Muscle of arm (tissue), 12 donors: ENCODE results near the gene DDX28. TPM values are rescaled to one million over a fixed set of nuclear protein-coding genes. Genes with fewer than 3 reads are reported as not detected.
"Not testable (repeated sequence)": the region's sequence is repeated elsewhere in the genome, so short reads cannot be mapped to it uniquely, and the experiment has no call there.

Experiments used
- DNase-seq: peaks from one replicate; pipeline ENCODE4 v3.0.0-alpha.2; 2013
- polyA plus RNA-seq, 12 donors: library from polyadenylated mRNA; unstranded; fragments of 120-200 nt; gene quantifications; one replicate each; pipeline ENCODE4 v1.2.1, GENCODE V29; 2013; ENCODE audit not compliant: insufficient read length in 12 of 12

DDX28 gene
- polyA plus RNA-seq, 12 donors = 3.7 to 6.5 (median 5.3) TPM; not detected in 2

- not testable (repeated sequence) for DNase-seq
Measured at GRCh38 chr16:67972285-67972684, 50.7 kb downstream of the DDX28 start.

GRCh38 chr16:67971111-67971510 is 51.9 kb downstream of the DDX28 start:
- no peak for DNase-seq

Other genes with a start within 250 kb of the DDX28 start
- 10 to 100 TPM in 11 of 12 donors, not detected in 1; 15.0 to 31.8 (median 21.2) TPM for gene RANBP10, start 216.7 kb downstream of the DDX28 start, polyA plus RNA-seq
- gene TSNAXIP1, start 216.3 kb downstream of the DDX28 start, polyA plus RNA-seq = 1 to 10 TPM in 7 of 12 donors, under 1 TPM in 3, not detected in 2; 0.83 to 5.0 (median 1.3) TPM
- 10 to 100 TPM in 11 of 12 donors, not detected in 1; 11.8 to 25.6 (median 22.2) TPM for gene THAP11, start 180.9 kb downstream of the DDX28 start, polyA plus RNA-seq
- gene NUTF2, start 176.3 kb downstream of the DDX28 start, polyA plus RNA-seq = 1,000 to 10,000 TPM in 1 of 12 donors, 100 to 1,000 TPM in 11; 111 to 1,287 (median 122) TPM
- gene CENPT, start 175.5 kb downstream of the DDX28 start, polyA plus RNA-seq = 10 to 100 TPM in 11 of 12 donors, not detected in 1; 27.3 to 61.6 (median 32.4) TPM
- 100 to 1,000 TPM in 5 of 12 donors, 10 to 100 TPM in 7; 40.4 to 146 (median 96.8) TPM for gene EDC4, start 150.2 kb downstream of the DDX28 start, polyA plus RNA-seq
- gene NRN1L, start 138.3 kb downstream of the DDX28 start, polyA plus RNA-seq = 1 to 10 TPM in 1 of 12 donors, under 1 TPM in 6, not detected in 5; 0.37 to 1.7 (median 0.74) TPM
- 10 to 100 TPM in 11 of 12 donors, not detected in 1; 15.6 to 32.5 (median 21.0) TPM for gene PSKH1, start 130.0 kb downstream of the DDX28 start, polyA plus RNA-seq
- 1 to 10 TPM in 10 of 12 donors, not detected in 2; 1.2 to 5.8 (median 4.3) TPM for gene CTRL, start 91.4 kb downstream of the DDX28 start, polyA plus RNA-seq
- 10 to 100 TPM in 11 of 12 donors, not detected in 1; 18.9 to 28.5 (median 23.1) TPM for gene PSMB10, start 86.4 kb downstream of the DDX28 start, polyA plus RNA-seq
- gene LCAT, start 79.1 kb downstream of the DDX28 start, polyA plus RNA-seq = 10 to 100 TPM in 11 of 12 donors, not detected in 1; 15.7 to 39.5 (median 18.8) TPM
- gene SLC12A4, start 54.6 kb downstream of the DDX28 start, polyA plus RNA-seq = 10 to 100 TPM in 11 of 12 donors, not detected in 1; 28.2 to 51.5 (median 40.7) TPM
- gene DPEP3, start 42.7 kb downstream of the DDX28 start, polyA plus RNA-seq = under 1 TPM in 2 of 12 donors, not detected in 10; 0.08 to 0.13 TPM
- gene DPEP2, start 23.7 kb downstream of the DDX28 start, polyA plus RNA-seq = 1 to 10 TPM in 6 of 12 donors, under 1 TPM in 4, not detected in 2; 0.63 to 2.2 (median 1.3) TPM
- not detected for gene DPEP2NB, start 7.3 kb downstream of the DDX28 start, polyA plus RNA-seq
- 10 to 100 TPM in 7 of 12 donors, 1 to 10 TPM in 3, not detected in 2; 9.8 to 13.9 (median 11.8) TPM for gene DUS2, start 52 bp upstream of the DDX28 start, polyA plus RNA-seq
- gene NFATC3, start 62.1 kb upstream of the DDX28 start, polyA plus RNA-seq = 10 to 100 TPM in 11 of 12 donors, not detected in 1; 28.3 to 34.3 (median 30.7) TPM
- gene ESRP2, start 212.9 kb upstream of the DDX28 start, polyA plus RNA-seq = 10 to 100 TPM in 1 of 12 donors, 1 to 10 TPM in 4, under 1 TPM in 6, not detected in 1; 0.31 to 31.4 (median 0.78) TPM
- 10 to 100 TPM in 11 of 12 donors, not detected in 1; 14.3 to 42.3 (median 27.0) TPM for gene PLA2G15, start 222.1 kb upstream of the DDX28 start, polyA plus RNA-seq
- gene SLC7A6, start 241.3 kb upstream of the DDX28 start, polyA plus RNA-seq = 10 to 100 TPM in 6 of 12 donors, 1 to 10 TPM in 5, not detected in 1; 5.5 to 21.5 (median 10.1) TPM